C4-2B (cell line): ENCODE results near the gene SKIC2.
"Not testable (repeated sequence)": the region's sequence is repeated elsewhere in the genome, so short reads cannot be mapped to it uniquely, and the experiment has no call there.

ENCODE experiments used
- H3K27ac ChIP-seq: fragments of 450-650 bp; 2 replicates; pipeline ENCODE4 v1.5.1; 2017
- ZFX ChIP-seq: fragments of 450-650 bp; IDR thresholded peaks from 2 replicates; pipeline ENCODE4 v1.6.1; 2017
- TF ChIP-seq, protein P1 (sequence below): fragments of 450-650 bp; conservative IDR thresholded peaks from 2 replicates; pipeline ENCODE4 v1.5.1; 2017; ENCODE audit warnings: mild to moderate bottlenecking

Gene SKIC2

GRCh38 chr6:31979238-31979898, 20.4 kb downstream of the SKIC2 start:
- H3K27ac ChIP-seq, result no peak overlapping the region
- TF ChIP-seq ZFX, result no peak
- TF ChIP-seq, protein P1, sequence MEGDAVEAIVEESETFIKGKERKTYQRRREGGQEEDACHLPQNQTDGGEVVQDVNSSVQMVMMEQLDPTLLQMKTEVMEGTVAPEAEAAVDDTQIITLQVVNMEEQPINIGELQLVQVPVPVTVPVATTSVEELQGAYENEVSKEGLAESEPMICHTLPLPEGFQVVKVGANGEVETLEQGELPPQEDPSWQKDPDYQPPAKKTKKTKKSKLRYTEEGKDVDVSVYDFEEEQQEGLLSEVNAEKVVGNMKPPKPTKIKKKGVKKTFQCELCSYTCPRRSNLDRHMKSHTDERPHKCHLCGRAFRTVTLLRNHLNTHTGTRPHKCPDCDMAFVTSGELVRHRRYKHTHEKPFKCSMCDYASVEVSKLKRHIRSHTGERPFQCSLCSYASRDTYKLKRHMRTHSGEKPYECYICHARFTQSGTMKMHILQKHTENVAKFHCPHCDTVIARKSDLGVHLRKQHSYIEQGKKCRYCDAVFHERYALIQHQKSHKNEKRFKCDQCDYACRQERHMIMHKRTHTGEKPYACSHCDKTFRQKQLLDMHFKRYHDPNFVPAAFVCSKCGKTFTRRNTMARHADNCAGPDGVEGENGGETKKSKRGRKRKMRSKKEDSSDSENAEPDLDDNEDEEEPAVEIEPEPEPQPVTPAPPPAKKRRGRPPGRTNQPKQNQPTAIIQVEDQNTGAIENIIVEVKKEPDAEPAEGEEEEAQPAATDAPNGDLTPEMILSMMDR, result no peak

- not testable (repeated sequence) for H3K27ac ChIP-seq
Measured at GRCh38 chr6:31980195-31980876, 21.4 kb downstream of the SKIC2 start.

GRCh38 chr6:31980998-31981397, 22.0 kb downstream of the SKIC2 start:
- H3K27ac ChIP-seq, result not testable (repeated sequence)

DNA sequence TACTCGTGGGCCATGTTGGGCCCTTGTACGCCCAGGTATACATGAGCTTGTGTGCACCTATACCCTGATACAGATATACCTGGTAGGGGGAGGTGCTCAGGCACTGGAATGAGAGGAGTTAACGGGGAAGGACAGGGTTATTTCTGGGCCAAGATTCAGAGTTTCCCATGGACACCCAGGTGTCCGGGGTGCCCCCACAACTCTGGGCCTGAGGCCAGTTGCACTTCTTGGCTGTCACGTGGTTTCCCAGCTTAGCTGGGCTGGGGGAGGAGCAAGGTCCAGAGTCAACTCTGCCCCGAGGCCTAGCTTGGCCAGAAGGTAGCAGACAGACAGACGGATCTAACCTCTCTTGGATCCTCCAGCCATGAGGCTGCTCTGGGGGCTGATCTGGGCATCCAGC, 22.8 kb downstream of the SKIC2 start, which contains the start of gene C4A:
TSS of gene C4A (plus strand) at position 314 of the 400 bp plus-strand sequence. CDS start at position 365, 51 bp downstream.
- not testable (repeated sequence) for H3K27ac ChIP-seq

DNA sequence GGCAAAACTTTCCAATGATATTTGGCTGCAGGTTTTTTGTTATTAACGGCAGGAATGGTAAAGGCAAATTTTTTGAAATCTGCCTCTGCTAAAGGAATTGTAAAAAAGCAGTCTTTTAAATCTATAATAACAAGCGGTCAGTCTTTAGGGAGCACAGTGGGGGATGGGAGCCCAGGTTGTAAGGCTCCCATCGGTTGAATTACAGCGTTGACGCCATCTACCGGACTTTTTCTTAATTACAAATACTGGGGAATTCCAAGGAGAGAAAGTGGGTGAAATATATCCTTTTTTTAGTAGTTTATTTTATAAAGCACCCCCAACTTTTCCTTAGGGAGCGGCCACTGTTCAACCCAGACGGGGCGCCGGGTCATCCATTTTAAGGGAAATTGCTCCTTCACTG, 30.4 kb downstream of the SKIC2 start:
- H3K27ac ChIP-seq, result not testable (repeated sequence)

- not testable (repeated sequence) for H3K27ac ChIP-seq
Measured at GRCh38 chr6:31994421-31994820, 35.4 kb downstream of the SKIC2 start.

DNA sequence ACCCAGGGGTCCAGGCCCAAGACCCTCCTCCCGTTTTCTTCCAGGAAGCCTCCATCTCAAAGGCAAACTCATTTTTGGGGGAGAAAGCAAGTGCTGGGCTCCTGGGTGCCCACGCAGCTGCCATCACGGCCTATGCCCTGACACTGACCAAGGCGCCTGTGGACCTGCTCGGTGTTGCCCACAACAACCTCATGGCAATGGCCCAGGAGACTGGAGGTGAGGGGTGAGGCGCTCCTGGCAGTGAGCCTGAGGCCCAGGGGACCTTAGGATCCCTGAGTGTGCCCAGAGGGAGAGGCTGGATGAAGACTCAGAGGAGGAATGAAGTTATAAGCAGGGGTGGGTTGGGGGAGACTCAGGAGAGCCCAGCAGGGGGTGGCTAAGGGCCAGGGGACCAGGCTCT, 37.4 kb downstream of the SKIC2 start:
- H3K27ac ChIP-seq, result not testable (repeated sequence)

DNA sequence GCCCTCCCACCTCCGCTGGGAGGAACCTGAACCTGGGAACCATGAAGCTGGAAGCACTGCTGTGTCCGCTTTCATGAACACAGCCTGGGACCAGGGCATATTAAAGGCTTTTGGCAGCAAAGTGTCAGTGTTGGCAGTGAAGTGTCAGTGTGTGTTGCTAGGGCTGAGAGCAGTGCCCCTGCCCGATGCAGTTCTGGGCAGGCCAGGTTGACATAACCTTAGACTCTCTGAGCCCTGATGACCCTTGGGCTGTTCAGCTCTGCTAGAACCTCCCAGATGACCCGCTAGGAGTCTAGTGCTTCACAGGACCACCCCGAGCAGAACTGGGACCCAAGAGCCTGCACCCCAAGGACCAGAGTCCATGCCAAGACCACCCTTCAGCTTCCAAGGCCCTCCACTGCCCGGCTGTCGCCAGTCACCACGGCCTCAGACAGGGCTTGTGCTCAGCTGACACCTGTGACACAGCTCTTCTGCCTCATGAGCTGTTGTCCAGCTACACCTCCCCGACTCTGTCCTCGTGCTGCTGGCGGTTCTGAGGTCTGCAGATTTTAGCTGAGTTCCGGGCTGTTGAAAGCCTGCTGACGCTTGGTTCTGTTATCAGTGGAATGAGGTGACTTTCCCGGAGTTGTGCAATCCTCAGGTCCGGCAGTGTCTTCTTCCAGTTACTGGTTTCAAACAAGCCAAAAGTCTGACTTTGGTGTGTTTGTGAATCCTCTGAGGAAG, 43.7 kb downstream of the SKIC2 start:
- H3K27ac ChIP-seq, result not testable (repeated sequence)

DNA sequence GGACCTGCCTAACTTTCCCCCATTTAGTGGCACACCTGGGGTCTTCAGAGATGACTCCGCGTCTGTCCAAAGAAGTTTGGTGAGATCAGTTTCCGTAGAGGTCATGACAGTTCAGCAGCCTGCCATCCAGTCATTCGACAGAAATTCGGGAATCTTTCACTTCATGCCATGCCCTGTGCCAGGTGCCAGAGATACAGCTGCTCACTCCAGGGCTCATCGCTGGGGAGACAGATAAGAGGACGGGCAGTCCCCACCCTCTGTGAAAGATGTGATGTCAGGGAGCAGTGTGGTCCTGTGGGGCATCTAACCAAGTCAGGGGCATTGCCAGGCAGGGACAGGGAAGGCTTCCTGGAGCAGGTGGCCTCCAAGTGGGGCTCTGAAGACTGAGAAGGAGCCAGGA, 44.3 kb downstream of the SKIC2 start:
- not testable (repeated sequence) for H3K27ac ChIP-seq

GRCh38 chr6:32004393-32004792, 45.4 kb downstream of the SKIC2 start:
- not testable (repeated sequence) for H3K27ac ChIP-seq

- H3K27ac ChIP-seq, result not testable (repeated sequence)
Measured at GRCh38 chr6:32004864-32005537, 46.0 kb downstream of the SKIC2 start.

- not testable (repeated sequence) for H3K27ac ChIP-seq
Measured at GRCh38 chr6:32005538-32005880, 46.5 kb downstream of the SKIC2 start.

- not testable (repeated sequence) for H3K27ac ChIP-seq
Measured at GRCh38 chr6:32005991-32006529, 47.1 kb downstream of the SKIC2 start.

DNA sequence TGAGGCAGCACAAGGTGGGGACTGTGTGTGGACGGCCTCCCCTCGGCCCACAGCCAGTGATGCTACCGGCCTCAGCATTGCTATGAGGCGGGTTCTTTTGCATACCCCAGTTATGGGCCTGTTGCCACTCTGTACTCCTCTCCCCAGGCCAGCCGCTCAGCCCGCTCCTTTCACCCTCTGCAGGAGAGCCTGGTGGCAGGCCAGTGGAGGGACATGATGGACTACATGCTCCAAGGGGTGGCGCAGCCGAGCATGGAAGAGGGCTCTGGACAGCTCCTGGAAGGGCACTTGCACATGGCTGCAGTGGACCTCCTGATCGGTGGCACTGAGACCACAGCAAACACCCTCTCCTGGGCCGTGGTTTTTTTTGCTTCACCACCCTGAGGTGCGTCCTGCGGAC, 48.1 kb downstream of the SKIC2 start:
- H3K27ac ChIP-seq, result not testable (repeated sequence)

DNA sequence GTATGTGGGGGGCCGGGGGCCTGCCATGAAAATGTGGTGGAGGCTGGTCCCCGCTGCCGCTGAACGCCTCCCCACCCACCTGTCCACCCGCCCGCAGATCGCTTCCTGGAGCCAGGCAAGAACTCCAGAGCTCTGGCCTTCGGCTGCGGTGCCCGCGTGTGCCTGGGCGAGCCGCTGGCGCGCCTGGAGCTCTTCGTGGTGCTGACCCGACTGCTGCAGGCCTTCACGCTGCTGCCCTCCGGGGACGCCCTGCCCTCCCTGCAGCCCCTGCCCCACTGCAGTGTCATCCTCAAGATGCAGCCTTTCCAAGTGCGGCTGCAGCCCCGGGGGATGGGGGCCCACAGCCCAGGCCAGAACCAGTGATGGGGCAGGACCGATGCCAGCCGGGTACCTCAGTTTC, 49.1 kb downstream of the SKIC2 start:
- not testable (repeated sequence) for H3K27ac ChIP-seq

DNA sequence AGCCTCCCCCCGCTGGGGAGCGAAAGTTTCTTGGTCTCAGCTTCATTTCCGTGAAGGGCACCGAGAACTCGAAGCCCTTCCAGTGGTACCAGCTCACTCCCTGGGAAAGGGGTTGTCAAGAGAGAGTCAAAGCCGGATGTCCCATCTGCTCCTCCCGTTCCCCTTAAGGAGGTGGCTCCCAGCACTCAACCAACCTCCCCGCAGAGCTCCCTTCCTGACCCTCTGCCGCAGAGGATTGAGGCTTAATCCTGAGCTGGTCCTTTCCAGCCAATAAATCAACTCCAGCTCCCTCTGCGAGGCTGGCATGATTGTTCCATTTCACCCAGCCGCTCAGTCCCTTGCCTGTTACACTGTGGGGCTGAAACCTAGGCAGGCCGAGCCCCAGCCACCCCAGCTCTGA, 49.6 kb downstream of the SKIC2 start:
- H3K27ac ChIP-seq, result not testable (repeated sequence)

DNA sequence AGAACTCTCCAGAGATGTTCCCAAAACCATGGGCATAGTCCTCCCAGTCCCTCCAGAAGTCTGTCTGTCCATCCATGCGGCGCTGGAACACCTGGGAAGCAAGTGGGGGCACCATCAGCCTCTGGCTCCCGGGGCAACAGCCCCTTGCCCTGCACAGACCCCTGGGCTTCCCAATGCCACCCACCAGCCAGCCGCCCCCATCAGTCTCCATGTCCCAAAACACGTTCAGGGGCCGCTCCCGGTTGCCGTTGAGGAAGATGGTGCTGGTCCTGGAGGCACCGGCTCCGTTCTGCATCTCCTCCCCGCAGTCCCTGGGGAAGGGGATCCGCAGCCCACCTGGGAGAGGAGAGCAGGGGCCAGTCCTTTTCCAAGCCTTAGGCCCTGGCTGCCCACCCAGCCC, 50.6 kb downstream of the SKIC2 start:
- H3K27ac ChIP-seq, result not testable (repeated sequence)

DNA sequence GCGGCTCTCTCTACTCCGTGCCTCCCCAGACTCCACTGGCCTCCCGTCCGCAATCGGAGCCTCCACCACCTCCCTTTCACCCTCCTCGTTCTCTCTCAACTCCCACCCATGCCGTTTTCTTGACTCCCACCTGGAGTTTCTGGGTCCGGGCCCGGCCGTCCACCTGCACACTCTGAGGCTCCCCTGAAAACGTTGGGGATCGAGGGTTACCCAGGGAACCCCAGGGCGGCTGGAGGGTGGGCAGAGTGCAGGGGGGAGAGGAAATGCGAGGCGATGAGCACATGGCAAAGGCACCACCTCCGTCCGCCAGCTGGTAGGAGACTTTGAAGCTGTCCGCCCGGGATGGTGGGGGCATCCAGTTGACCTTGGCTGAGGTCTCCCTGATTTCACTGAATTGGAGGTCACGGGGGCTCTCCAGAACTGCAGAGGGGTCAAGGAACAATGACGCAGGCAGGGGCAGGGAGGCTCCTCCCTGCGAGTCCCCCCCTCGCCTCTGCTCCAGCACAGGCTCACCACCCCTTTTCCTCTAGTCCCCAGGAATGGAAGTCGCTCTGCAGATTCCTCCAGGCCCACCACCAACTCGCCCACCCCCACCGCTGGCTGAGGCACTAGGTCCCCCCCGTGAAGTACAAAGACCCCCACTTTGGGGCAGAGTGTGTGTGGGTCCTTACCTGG, 52.0 kb downstream of the SKIC2 start:
- not testable (repeated sequence) for H3K27ac ChIP-seq

GRCh38 chr6:32012941-32013617, 54.1 kb downstream of the SKIC2 start:
- not testable (repeated sequence) for H3K27ac ChIP-seq
